ENCODE measurements around the gene SIPA1L2. TPM values are rescaled to one million over a fixed set of nuclear protein-coding genes. Genes with fewer than 3 reads are reported as not detected.
A peak's percentile ranks its signal among the peaks of the same experiment; 100 is the strongest.

SIPA1L2 gene
- total RNA-seq, 1 experiment from 2014 or later, result 3.4 TPM

DNA sequence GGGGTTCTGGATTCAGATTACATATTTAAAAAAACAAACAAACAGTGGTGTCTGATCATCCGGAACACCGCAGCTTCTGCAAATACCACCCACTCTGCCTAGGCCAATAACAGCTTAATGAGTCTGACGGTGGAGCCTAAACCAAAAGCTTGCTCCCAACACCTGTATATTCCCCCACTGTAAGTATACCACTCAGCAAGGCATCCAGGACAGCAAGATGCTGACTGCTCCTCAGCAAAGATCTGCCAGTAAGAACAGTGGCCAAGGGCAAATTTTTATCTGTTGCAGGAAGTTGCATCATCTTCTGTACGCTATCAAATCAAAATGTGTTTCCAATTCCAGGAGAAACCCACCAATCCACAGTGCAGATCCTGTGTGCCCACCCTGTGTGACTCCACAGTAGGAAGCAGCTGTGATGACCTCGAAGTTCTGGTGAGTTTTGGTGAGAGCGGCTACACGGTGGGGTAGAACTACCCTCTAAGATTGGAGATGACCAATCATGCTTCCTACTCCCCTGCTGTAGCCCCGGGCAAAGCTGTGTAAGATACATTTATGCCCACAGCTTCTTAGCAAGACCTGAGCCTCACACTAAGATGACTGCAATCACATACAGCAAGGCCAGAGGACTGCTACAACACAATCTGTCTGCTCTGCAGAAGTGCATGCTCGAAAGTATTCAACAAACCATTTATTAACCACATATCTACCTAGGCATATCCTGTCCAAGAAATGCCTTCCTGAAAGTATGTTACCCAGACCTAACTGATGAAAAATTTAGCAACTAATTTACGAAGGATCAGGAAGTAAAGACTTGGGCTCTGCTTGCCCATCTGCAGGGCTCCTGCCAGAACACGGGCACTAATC lies 30.5 kb downstream of the SIPA1L2 start:
- H3K36me3 ChIP-seq (ENCODE audit: insufficient read depth, low read length, poor library complexity, severe bottlenecking), result no peaks in the 10 kb centered on the region
- H3K4me1 ChIP-seq (ENCODE audit: insufficient read depth, low read length, poor library complexity, severe bottlenecking), result peaks cover 18% of the 10 kb centered on the region
- no peaks in the 10 kb centered on the region for H3K9me3 ChIP-seq (ENCODE audit: low read depth, low read length, poor library complexity, severe bottlenecking)
- ChIA-PET POLR2A (ENCODE audit: low non-redundant PET) (no interaction called here), CTCF (no interaction called here)
- peak overlapping the region; percentile 72 for H3K27ac ChIP-seq (ENCODE audit: low read depth, low read length, poor library complexity, severe bottlenecking)
- intact Hi-C loops (cut with micrococcal nuclease; ENCODE audit: unreplicated experiment), result no loop called here
- TF ChIP-seq, protein P1, sequence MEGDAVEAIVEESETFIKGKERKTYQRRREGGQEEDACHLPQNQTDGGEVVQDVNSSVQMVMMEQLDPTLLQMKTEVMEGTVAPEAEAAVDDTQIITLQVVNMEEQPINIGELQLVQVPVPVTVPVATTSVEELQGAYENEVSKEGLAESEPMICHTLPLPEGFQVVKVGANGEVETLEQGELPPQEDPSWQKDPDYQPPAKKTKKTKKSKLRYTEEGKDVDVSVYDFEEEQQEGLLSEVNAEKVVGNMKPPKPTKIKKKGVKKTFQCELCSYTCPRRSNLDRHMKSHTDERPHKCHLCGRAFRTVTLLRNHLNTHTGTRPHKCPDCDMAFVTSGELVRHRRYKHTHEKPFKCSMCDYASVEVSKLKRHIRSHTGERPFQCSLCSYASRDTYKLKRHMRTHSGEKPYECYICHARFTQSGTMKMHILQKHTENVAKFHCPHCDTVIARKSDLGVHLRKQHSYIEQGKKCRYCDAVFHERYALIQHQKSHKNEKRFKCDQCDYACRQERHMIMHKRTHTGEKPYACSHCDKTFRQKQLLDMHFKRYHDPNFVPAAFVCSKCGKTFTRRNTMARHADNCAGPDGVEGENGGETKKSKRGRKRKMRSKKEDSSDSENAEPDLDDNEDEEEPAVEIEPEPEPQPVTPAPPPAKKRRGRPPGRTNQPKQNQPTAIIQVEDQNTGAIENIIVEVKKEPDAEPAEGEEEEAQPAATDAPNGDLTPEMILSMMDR (conservative IDR thresholded peaks at IDR 0.05; ENCODE audit: low read depth, low read length), result no peak
- no peak for TF ChIP-seq EZH2 (IDR thresholded peaks at IDR 0.05; ENCODE audit: borderline replicate concordance, low read depth, low read length, poor library complexity, severe bottlenecking)
- BruUV-seq (replicated peaks), result no TSS peak
- no peaks in the 10 kb centered on the region for H3K27me3 ChIP-seq (replicated peaks; ENCODE audit: insufficient read depth, low read depth, low read length, poor library complexity)
- DNase-seq (ENCODE audit: low spot score), result peak; percentile 66
- no peak overlapping the region for H3K4me3 ChIP-seq (ENCODE audit: low read depth, low read length, poor library complexity, severe bottlenecking)

DNA sequence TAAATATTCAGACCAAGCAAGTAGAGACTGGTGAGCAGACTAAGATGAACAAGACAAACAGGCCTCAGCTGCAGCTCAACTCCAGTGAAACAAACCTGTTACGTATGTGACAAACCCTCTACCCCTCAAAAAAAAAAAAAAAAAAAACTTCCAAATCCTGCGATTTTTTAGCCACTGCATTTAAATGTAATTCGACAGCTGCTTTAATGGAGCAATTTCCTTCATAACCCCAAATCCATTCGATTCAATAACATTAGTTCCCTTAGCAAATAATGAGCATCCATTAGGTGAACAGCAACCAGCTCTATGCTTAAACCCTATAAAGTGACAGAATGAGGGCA lies 31.1 kb downstream of the SIPA1L2 start:
- Histone ChIP-seq H3K4me1 (ENCODE audit: insufficient read depth, low read length, poor library complexity, severe bottlenecking) (peaks cover 18% of the 10 kb centered on the region), H3K27ac (ENCODE audit: low read depth, low read length, poor library complexity, severe bottlenecking) (peak overlapping the region; percentile 72), H3K4me3 (ENCODE audit: low read depth, low read length, poor library complexity, severe bottlenecking) (no peak overlapping the region), H3K9me3 (ENCODE audit: low read depth, low read length, poor library complexity, severe bottlenecking) (no peaks in the 10 kb centered on the region), H3K36me3 (ENCODE audit: insufficient read depth, low read length, poor library complexity, severe bottlenecking) (no peaks in the 10 kb centered on the region), H3K27me3 (replicated peaks; ENCODE audit: insufficient read depth, low read depth, low read length, poor library complexity) (no peaks in the 10 kb centered on the region)
- ChIA-PET CTCF (no interaction called here), POLR2A (ENCODE audit: low non-redundant PET) (interaction anchor here (0.7 kb wide), 1 partner anchor 31 kb away, joined by 19 read pairs; the partner anchor contains the start of gene SIPA1L2)
- DNase-seq (ENCODE audit: low spot score), result no peak
- TSS peak; percentile 95 for BruUV-seq (replicated peaks)
- TF ChIP-seq EZH2 (IDR thresholded peaks at IDR 0.05; ENCODE audit: borderline replicate concordance, low read depth, low read length, poor library complexity, severe bottlenecking), result no peak
- TF ChIP-seq, protein P1 (conservative IDR thresholded peaks at IDR 0.05; ENCODE audit: low read depth, low read length), result no peak
- intact Hi-C loops (cut with micrococcal nuclease; ENCODE audit: unreplicated experiment), result no loop called here

DNA sequence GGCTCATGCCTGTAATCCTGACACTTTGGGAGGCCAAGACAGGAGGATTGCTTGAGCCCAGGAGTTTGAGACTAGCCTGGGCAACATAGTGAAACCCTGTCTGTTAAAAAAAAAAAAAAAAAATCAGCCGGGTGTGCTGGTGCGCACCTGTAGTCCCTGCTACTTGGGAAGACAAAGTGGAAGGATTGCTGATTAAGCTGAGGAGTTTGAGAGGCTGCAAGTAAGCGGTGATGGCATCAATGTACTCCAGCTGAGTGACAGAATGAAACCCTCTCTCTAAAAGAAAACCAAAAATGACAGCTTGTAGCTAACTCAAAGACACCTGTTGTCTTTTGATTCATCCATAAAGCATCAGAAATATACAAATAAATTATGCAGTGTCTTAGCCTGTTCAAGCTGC lies 31.8 kb downstream of the SIPA1L2 start:
- POLR2A ChIA-PET (ENCODE audit: low non-redundant PET), result interaction anchor here (0.7 kb wide), 1 partner anchor 32 kb away, joined by 19 read pairs; the partner anchor contains the start of gene SIPA1L2
- H3K4me1 ChIP-seq (ENCODE audit: insufficient read depth, low read length, poor library complexity, severe bottlenecking), result peaks cover 18% of the 10 kb centered on the region
- no peak for DNase-seq (ENCODE audit: low spot score)
- no peaks in the 10 kb centered on the region for H3K27me3 ChIP-seq (replicated peaks; ENCODE audit: insufficient read depth, low read depth, low read length, poor library complexity)
- CTCF ChIA-PET, result no interaction called here
- intact Hi-C loops (cut with micrococcal nuclease; ENCODE audit: unreplicated experiment), result no loop called here
- H3K36me3 ChIP-seq (ENCODE audit: insufficient read depth, low read length, poor library complexity, severe bottlenecking), result no peaks in the 10 kb centered on the region
- H3K9me3 ChIP-seq (ENCODE audit: low read depth, low read length, poor library complexity, severe bottlenecking), result no peaks in the 10 kb centered on the region
- H3K4me3 ChIP-seq (ENCODE audit: low read depth, low read length, poor library complexity, severe bottlenecking), result no peak overlapping the region
- no peak for TF ChIP-seq EZH2 (IDR thresholded peaks at IDR 0.05; ENCODE audit: borderline replicate concordance, low read depth, low read length, poor library complexity, severe bottlenecking)
- TF ChIP-seq, protein P1 (conservative IDR thresholded peaks at IDR 0.05; ENCODE audit: low read depth, low read length), result no peak
- no TSS peak for BruUV-seq (replicated peaks)
- H3K27ac ChIP-seq (ENCODE audit: low read depth, low read length, poor library complexity, severe bottlenecking), result no peak overlapping the region

All from A673 (cell line).